ENCODE measurements around the gene CRYGC.

Gene CRYGC

GRCh38 chr2:208092093-208092832, 37.4 kb downstream of the CRYGC start:
- no peak for DNase-seq

GRCh38 chr2:208090420-208090819, 39.2 kb downstream of the CRYGC start:
- no peak for DNase-seq

- no peak for DNase-seq
Observed at GRCh38 chr2:208086029-208086428, 43.6 kb downstream of the CRYGC start.

- no peak for DNase-seq
Observed at GRCh38 chr2:208083807-208084206, 45.8 kb downstream of the CRYGC start.
